Glomerular visceral epithelial cell (primary cell): ENCODE results near the gene RGS14.
"Not testable (repeated sequence)": the region's sequence is repeated elsewhere in the genome, so short reads cannot be mapped to it uniquely, and the experiment has no call there.

Experiments used
- DNase-seq: peaks from one replicate; pipeline ENCODE4 v3.0.0-alpha.2; 2016; ENCODE audit errors: extremely low spot score

RGS14 gene

DNA sequence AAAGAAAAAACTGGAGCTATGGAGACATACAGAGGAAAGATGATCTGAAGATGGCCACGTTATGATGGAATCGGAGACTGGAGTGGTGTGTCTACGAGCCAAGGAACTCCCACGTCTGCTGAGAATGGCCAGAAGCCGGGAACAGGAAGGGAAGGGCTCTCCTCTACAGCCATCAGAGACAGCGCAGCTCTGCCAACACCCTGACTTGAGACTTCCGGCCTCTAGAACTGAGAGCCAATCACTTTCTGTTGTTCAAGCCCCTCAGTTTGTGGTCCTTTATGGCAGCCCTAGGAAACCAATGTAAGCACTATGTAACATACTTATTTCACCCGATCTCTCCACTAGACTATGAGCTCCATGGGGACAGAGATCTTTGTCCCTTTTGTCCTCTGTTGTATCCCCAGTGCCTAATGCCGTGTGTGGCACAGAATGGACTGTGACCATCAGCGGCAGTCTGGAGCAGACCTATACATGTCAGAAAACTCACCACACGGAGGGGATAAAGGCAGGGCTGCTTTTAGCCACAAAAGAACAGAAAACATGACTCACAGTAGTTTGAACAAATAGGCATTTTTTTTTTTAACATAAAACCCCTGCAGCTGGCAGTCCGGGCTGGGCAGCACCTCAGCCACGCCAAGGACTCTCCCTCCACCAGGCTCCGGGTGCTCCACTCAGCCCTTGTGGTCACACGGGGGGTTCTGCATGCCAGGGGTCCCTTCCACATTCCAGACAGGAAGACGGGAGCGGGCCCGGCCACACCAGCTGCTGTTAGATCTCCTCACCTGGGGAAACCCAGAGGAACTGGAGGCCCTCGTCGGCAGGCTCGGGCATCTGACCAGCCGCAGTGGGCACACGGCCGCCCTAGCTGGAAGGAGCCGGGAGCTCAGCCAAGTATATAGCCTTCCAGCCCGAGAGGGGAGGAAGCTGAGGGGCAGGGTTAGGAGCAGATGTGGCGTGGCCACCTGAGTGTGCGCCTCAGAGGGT, 29.9 kb upstream of the RGS14 start:
- peak; percentile 69 for DNase-seq

DNA sequence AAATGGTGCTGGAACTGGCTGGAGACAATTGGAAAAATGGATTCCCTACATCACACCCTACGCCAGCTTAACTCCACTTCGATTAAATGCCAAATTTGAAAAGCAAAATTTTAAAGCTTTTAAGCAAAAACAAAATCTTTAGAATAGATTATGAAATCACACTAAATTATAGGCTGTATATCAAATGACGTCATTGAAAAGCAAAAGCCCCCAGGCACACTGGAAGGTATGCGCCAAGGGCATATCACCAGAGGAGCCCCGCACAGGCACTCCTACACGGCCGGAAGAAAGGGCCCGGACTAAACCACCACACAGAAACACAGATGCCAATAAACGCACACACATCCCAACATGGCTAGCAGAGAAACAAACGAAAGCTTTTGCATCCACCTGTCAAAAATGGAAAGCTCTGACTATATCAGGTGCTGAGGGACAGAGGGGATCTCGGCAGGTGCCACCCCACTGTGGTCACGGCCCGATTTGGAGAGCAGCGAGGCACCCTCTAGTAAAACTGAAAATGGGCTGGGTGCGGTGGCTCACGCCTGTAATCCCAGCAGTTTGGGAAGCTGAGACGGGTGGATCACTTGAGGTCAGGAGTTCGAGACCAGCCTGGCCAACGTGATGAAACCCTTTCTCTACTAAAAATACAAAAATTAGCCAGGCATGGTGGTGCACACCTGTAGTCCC, 29.0 kb upstream of the RGS14 start:
- no peak for DNase-seq

DNA sequence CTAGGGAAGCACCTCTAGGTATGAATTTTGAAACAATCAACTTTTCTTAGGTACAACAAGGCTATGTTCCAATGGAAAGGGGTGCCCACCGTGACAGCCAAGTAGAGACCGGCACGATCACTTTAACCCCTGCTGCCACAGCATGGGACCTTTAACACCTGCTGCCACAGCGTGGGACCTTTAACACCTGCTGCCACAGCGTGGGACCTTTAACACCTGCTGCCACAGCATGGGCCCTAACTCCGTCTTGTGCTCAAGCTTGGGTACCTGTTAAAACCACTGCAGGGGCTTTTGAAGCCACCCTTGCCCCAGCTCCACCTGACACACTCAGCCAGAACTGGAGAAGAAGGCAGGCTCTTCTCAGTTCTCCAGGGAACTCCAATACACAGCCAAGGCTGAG, 27.8 kb upstream of the RGS14 start:
- no peak for DNase-seq

DNA sequence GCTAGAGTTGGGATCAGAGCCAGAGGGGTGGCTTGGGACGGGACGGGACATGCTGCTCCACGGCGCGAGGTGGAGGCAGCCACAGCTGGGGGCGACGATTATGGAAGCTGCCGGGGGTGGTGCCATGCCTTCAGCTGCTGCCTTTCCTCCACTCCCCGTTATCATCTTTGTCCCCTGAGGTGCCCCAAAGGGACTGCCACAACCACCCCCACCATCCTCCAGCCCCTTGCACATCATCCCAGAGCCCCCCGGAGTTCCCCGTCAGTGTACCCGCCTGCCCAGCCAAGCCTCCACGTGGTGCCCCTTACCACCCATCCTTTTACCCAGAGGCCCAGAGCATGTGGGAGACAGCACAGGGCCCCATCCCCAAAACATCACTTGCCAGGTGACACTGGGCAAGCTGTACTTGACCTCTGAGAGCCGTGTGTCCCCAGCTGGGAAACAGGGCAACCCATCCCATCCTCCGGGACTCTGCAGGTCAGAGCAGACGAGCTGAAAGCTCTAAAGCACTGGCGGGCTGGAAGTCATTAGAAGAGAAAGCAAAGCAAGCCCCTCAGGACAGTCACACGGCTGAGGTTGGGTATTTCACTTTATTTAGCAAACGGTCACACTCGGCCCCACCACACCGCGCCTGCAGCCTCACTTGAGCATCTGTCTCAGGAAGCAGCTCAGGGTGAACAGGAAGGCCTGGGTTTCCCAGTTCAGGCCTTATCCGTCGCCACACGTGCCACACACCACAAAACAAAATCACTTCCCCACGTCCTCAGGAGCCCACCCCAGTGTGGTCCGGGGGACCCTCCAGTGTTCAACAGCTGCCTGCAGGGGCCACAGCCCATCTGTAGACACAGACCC, 26.5 kb upstream of the RGS14 start:
- DNase-seq, result no peak

DNA sequence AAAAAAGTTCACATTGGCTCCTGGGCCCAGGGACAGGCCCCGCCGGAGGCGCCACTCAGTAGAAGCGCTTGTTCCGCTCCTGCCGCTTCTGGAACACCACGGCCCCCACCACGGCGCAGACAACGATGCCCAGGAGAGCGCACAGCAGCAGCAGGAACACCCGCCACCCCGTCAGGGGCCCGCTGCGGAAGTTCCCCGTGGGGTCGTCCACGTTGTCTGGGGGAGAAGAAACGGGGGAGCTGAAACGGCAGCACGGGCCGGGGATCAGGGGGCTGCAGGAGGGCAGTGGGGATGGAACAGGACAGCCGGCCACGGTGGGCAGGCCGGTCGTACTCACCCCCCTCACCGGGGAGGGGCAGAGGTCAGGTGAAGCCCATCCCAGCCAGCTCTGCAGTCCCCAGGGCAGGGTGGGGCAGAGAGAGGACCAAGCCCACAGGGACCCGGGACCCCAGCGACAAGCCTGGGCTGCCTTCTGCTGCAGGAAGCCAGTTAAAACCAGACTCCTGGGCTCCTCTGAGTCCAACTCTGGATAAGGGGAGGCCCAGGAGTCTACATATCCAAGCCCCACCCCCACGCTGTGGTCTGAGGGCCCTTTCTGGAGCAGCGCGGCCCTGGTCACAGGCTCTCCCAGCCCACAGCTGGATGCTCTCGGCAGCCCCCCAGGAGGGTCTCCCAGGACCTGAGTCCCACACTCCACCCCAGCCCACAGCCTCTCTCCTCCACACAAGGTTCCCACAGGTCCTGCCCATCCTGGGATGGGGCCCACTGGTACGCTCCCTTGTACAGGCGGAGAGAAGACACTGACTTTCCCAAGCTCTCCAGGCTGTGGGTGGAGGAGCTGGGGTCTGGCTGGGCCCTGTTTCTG, 25.5 kb upstream of the RGS14 start:
- DNase-seq, result no peak

DNA sequence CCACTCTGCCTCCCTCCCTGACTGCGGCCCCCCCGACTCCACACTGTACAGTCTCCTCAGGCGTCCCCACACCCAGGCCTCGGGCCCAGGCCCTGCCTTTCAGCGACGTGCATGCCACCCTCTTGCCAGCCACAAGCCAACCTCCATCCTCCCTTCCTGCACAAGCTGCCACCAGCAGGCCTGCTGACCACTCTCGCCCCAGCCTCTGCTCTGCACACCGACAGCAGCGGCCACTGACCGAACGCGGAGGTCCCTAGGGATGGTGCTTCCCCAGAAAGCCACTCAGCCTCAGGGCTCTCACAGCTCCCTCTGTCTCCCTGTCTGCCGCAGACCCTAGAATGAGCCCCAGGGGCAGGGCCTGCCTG, 24.8 kb upstream of the RGS14 start:
- DNase-seq, result no peak

DNA sequence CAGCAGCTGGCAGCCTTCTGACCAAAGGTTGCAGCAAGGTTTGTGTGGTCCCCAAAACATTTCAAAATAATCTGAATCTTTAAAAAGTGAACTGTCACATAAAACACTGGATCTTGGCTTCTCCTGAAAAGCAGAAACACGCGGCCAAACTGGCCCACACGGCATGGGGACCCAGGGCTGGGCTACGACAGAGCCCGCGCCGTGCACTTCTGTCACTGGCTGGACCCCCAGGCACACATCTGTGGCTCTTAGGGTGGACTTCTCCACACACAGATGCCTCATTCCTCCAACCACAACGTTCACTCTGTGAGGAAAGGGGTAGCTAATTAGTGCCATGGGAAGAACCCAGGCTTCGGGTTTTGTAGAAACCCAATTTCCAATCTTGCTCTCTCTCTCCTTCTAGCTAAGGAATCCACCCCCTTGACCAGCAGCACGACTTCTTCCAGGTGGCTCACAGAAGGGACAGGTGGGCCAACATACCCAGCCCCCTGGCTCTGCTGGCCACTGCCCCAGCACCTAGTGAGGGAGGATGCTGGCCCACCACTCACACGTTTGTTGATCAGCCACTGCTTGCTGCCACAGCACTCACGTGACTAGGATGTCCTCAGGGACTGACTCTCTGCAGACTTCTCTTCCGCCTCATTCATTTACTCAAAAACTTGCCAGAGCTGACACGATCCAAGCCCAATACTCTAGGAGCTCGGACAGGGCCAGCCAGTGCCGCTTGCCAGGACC, 24.1 kb upstream of the RGS14 start:
- DNase-seq, result no peak

DNA sequence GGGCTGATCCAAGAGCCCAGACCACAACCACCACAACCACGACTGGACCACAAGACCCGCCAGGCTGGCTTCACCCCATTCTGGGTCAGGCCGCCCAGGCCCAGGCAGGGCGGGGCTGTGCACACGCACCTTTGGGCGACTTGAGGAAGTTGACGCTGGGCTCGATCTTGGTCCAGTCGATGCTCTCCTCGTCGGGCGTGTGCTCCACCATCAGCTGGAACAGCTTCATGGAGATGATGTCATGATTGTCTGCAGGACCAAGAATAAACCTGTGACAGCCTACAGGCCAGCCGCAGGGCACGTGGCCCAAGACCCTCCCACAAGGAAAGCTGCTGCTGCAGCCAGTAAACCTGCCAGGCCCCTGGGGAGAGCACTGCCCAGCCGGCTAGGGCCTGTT, 23.6 kb upstream of the RGS14 start:
- DNase-seq, result no peak

DNA sequence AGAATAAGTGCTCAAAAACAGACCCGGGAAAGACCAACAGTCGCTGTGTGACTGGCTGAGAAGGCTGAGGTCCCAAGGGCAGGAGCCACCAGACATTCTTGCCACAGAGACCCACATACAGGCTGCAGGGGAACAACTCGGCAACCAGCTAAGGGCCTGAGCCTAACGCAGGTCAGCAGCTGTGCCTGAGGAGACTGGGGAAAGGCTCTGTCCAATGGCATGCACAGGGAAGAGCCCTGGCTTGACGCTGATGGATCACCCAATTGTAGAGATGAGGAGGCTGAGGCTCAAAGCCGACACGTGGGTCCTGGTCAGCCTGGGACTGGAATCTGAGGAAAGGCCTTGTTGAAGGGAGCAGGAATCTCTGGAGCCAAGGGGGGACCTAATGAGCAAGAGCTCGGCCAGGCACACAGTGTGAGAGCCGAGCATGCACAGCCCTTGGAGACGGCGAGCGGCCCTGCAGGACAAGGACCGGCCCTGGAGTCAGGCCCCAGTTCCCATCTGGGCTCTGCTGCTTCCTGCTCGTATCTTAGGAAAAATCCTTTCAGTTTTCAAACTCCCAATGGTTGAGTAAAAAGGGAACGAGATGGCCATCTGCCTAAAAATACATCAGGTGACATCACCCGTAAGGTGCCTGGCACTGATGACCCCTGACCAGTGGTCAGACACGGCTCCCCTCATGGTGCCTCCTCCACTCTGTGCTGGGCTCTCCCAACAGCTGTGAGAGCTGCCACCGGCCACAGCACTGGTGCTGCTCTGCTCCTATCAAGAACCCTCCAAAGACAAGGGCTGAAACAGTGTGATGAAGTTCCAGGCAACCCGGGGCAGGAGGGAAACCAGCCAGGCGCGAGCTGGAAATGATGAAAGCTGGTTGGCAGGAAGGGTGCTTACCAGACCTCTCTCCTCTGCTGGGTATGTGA, 22.7 kb upstream of the RGS14 start:
- no peak for DNase-seq

DNA sequence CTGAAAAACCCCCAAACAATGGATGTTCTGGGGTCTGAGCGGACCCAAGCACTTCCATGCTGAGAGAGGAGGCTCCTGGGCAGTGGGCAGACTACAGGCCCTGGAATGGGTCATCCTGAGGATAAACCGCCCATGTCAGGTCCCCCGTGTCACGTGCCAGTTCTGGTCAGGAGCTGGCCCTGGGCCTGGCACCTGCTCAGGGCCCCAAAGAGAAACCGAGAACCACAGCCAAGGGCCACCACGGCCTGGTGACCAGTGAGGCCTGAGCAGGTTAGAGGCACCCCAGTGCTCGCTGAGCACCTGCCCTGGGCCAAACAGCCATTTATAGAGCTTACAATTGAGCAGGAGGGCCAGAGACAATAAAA, 22.0 kb upstream of the RGS14 start:
- no peak for DNase-seq

DNA sequence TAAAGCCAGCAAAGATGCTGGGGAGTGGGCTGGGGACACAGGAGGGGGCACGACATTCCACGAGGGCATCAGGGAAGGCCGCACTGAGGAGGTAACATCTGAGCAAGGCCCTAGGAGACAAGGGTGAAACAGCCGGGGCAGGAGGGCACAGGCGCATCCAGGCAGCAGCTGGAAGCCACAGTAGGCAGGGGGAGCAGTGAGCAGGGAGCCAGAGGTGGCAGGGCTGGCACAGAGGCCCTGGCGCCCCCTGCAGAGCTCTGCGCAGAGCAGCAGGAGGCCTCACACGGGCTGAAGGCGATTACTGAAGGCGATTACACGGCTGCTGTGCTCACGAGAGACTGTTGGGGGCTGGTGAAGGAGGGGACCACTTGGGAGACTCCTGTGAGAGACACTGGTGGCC, 21.6 kb upstream of the RGS14 start:
- peak; percentile 44 for DNase-seq

DNA sequence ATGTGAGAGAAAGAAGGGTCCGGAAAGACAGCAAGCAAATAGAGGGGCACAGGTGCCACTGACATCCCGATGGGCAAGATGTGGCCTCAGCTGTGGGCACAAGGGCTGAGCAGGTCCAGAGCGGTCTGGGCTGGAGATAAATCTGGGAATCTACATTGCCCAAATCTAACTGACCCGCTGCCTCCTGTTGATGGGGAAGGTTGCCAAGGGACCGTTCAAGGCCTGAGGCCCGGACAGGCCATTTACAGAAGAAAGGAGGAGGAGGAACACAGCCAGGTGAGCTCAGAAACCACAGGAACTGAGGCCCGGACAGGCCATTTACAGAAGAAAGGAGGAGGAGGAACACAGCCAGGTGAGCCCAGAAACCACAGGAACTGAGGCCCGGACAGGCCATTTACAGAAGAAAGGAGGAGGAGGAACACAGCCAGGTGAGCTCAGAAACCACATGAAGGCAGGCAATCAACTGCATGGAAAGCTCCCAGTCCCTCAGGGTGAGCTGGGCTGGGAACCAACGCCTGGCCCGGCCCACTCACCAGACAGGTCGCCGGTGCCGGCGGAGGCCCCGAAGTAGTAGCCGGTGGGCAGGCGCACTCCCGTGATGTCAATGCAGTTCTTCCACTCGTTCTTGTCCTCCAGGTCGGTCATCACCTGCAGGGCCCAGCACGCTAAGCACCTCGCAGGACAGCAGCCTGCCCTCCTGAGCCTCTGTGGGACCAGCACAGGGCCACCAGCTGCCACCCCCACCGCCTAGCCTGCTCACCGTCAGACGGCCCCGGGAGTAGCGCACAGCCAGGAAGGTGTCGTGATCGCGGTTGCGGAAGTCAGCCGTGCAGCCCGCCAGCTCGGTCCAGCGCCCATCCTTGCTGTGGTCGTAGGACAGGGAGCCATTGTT, 20.9 kb upstream of the RGS14 start:
- no peak for DNase-seq

DNA sequence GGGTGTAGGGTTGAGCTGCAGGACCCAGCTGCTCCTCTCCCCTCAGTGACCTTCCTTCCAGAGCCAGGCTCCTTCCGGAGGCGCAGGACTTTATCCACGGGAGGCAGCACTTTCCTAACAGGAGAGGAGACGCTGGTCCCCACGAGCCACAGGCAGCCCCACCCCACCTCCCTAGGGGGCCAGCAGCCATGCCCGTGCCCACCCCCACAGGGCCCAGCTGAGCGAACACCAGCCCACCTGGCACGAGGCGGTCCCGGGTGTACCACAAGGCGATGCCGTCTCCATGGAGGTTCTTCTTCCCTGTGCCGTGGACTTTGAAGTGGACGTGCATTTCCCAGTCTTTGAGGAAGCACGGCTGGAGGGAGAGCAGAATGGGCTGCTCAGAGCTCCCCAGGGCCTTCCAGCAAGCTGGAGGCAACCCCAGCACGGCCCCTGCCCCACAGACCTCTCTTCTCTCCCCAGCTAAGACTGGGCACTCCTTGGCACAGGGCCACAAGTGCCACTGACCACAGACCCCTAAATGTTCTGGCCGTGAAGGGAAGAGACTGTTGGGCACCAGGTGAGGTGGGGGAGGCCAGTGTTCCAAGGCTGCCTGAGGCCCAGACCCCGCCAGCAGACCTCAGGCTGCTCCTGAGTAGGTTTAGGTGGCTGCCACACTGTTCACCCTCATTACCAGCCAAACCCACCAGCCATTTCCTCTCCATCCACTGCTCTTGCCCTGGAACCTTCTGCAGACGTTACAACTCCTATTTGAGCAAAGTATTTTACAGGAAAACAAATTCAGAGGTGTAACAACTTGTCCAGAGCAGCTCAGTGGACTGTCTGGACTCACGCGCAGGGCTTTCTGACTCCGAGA, 19.2 kb upstream of the RGS14 start:
- no peak for DNase-seq

DNA sequence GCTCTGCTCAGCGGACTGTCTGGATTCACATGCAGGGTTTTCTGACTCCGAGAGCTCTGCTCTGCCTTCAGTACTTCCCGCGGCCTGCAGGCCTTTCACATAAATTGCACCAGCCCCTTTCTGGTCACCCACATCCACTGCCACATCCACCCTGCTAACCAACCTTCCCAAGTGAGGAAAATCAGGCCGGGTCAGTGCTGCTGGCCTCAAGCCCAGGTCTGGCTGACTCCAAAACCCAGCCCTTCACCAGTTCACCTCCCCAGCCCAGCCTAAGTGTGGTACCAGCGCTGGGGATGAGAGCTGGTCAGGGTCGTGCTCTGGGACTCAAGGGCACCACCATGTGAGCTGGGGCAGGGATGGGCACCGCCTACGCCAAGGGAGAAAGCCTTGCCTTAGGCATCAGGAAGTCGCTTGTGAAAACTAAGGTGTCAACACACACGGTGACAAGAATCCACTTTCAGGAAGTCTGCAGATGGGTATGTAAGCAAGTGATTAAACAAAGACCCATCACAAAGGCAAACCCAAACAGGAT, 18.6 kb upstream of the RGS14 start:
- no peak for DNase-seq

DNA sequence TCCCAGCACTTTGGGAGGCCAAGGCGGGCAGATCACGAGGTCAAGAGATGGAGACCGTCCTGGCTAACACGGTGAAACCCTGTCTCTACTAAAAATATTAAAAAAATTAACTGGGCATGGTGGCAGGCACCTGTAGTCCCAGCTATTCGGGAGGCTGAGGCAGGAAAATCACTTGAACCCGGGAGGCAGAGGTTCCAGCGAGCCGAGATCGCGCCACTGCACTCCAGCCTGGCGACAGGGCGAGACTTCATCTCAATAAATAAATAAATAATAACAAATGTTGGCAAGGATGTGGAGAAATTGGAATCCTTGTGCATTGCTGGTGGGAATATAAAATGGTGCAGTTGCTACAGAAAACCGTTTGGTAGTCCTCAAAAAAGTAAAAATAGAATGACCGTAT, 14.7 kb upstream of the RGS14 start:
- DNase-seq, result not testable (repeated sequence)

DNA sequence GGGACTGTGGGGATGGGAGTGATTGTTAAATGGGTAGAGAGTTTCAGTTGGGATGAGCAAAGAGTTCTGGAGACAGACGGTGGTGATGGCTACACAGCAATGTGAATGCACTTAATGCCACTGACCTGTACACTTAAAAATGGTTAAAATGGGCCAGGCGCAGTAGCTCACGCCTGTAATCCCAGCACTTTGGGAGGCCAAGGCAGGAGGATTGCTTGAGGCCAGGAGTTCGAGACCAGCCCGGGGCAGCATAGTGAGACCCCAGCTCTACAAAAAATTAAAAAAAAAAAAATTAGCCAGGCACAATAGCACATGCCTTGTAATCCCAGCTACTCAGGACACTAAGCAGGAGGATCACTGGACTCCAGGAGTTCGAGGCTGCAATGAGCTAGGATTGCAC, 13.9 kb upstream of the RGS14 start:
- DNase-seq, result no peak

DNA sequence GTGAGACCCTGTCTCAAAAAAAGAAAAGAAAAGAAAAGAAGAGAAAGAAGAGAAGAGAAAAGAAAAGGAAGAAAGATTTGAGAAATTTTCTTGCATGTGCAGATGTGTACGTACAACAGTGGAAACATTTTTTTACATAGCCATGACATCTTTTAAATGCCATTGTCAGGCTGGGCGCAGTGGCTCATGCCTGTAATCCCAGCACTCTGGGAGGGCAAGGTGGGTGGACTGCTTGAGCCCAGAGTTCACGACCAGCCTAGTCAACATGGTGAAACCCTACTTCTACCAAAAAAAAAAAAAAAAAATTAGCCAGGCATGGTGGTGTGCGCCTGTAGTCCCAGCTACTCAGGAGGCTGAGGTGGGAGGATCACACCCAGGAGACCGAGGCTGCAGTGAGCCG, 12.8 kb upstream of the RGS14 start:
- DNase-seq, result no peak
